ENCODE results near the gene HAVCR1.

DNA sequence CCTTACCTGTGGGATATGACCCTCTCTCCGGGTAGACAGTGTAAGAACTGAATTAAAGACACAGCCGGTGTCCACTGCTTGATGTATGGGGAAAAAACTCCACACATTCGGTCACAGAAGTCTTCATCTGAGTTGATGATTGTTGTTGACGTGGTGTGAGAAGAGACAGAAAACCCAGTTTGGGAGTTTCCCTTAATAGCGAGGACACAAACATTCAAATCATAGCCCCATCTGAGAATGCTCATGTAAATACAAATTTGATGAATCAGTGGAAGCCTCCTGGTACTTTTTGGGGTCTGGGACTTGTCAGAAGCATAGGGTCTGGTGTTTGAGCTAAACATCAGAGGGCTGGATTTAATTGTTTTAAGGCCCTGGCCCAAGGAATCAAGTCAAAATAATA, 11.0 kb downstream of the HAVCR1 start:
- TF ChIP-seq PPARA (CRISPR knock-in tag; IDR thresholded peaks at IDR 0.05; ENCODE audit: borderline replicate concordance) = no peak
- TF ChIP-seq ESRRG (CRISPR knock-in tag; IDR thresholded peaks at IDR 0.05) = no peak
